ENCODE results near the gene JUNB. TPM values are rescaled to one million over a fixed set of nuclear protein-coding genes. Genes with fewer than 3 reads are reported as not detected.

JUNB gene
- total and polyA plus RNA-seq, 11 donors: 19.6 to 205 (median 52.9) TPM

DNA sequence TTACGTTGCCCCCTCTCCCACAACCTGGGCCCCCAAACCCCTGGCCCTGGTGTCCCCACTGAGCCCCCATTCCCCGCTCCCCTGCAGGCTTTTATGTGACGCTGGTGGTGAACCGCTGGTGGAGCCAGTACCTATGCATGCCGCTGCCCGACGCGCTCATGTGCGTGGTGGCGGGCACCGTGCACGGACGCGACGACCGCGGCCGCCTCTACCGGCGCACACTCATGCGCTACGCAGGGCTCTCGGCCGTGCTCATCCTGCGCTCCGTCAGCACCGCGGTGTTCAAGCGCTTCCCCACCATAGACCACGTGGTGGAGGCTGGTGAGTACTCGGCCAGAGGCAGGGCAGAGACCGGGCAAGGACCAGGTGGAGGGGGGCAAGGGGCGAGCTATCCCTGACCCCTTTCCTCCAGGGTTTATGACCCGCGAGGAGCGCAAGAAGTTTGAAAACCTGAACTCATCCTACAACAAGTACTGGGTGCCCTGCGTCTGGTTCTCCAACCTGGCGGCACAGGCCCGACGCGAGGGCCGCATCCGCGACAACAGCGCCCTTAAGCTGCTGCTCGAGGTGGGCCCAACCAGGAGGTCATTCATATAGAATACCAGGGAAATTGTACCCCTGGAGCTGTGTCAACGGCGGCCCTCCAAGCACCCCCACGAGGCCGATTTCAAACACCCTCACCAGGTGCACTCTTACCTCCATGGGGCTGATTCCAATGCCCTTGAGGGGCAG lies 36.7 kb upstream of the JUNB start:
- TF ChIP-seq POLR2A (IDR thresholded peaks at IDR 0.05): no peak
- TF ChIP-seq, protein P1, sequence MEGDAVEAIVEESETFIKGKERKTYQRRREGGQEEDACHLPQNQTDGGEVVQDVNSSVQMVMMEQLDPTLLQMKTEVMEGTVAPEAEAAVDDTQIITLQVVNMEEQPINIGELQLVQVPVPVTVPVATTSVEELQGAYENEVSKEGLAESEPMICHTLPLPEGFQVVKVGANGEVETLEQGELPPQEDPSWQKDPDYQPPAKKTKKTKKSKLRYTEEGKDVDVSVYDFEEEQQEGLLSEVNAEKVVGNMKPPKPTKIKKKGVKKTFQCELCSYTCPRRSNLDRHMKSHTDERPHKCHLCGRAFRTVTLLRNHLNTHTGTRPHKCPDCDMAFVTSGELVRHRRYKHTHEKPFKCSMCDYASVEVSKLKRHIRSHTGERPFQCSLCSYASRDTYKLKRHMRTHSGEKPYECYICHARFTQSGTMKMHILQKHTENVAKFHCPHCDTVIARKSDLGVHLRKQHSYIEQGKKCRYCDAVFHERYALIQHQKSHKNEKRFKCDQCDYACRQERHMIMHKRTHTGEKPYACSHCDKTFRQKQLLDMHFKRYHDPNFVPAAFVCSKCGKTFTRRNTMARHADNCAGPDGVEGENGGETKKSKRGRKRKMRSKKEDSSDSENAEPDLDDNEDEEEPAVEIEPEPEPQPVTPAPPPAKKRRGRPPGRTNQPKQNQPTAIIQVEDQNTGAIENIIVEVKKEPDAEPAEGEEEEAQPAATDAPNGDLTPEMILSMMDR (IDR thresholded peaks at IDR 0.05): no peak
- DNase-seq: no peak

DNA sequence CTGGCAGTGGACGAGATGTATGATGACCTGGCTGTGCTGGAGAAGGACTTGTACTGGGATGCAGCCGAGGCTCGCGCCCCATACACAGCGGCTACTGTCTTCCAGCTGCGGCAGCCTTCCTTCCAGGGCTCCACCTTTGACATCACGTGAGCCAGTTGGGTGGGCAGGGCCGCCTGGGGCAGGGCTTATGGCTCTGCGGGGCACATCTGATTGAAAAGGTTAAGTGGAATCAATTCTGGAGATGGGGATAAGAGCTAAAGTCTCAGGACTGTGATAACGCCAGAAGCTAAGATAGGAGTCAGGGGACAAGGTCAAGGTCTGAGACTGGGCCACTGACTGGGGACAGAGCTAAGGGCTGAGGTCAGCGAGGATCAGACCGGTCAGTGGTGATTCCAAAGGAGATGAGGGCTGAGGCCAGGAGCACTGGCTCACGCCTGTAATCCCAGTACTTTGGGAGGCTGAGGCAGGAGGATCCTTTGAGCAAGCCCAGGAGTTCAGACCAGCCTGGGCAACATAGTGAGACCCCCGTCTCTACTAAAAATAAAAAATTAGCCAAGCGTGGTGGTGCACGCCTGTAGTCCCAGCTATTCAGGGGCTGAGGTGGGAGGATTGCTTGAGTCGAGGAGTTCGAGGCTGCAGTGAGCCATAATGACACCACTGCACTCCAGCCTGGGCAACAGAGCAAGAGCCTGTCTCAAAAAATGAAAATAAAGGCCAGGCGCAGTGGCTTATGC lies 35.0 kb upstream of the JUNB start:
- DNase-seq (no peak), ATAC-seq (no peak)
- no peaks in the 10 kb centered on the region for H3K36me3 ChIP-seq
- intact Hi-C loops (cut with DNase I): loop anchor here in 2 of 10 donors (5.0 kb wide), 2 partner anchors 39 to 91 kb away; no protein-coding TSS in a partner anchor
- 84 to 88% (median 86%) methylated on average over 17 to 19 of the region's 19 CpGs for WGBS, 4 donors
- TF ChIP-seq POLR2A (IDR thresholded peaks at IDR 0.05): no peak
- TF ChIP-seq, protein P1 (IDR thresholded peaks at IDR 0.05): no peak
- no peak overlapping the region for H3K4me3 ChIP-seq
- H3K4me1 ChIP-seq: peaks cover 0 to 16% (median 9%) of the 10 kb centered on the region in 12 donors
- no peaks in the 10 kb centered on the region for H3K9me3 ChIP-seq
- no peak overlapping the region for H3K27ac ChIP-seq
- H3K27me3 ChIP-seq: peaks cover 0 to 4% (median 0%) of the 10 kb centered on the region in 9 donors

More for the DNA sequence above, 36.7 kb upstream of the JUNB start:
- H3K27me3 ChIP-seq: peaks cover 0 to 13% (median under 1%) of the 10 kb centered on the region in 9 donors
- no peak overlapping the region for H3K4me3 ChIP-seq
- no peak for ATAC-seq
- H3K27ac ChIP-seq: no peak overlapping the region
- peaks cover 0 to 12% (median 9%) of the 10 kb centered on the region in 12 donors for H3K4me1 ChIP-seq
- WGBS, 4 donors: 68 to 77% (median 73%) methylated on average over 47 to 50 of the region's 50 CpGs
- no peaks in the 10 kb centered on the region for H3K9me3 ChIP-seq
- H3K36me3 ChIP-seq: no peaks in the 10 kb centered on the region
- intact Hi-C loops (cut with DNase I): loop anchor here in 2 of 10 donors (5.0 kb wide), 2 partner anchors 37 to 93 kb away; no protein-coding TSS in a partner anchor

DNA sequence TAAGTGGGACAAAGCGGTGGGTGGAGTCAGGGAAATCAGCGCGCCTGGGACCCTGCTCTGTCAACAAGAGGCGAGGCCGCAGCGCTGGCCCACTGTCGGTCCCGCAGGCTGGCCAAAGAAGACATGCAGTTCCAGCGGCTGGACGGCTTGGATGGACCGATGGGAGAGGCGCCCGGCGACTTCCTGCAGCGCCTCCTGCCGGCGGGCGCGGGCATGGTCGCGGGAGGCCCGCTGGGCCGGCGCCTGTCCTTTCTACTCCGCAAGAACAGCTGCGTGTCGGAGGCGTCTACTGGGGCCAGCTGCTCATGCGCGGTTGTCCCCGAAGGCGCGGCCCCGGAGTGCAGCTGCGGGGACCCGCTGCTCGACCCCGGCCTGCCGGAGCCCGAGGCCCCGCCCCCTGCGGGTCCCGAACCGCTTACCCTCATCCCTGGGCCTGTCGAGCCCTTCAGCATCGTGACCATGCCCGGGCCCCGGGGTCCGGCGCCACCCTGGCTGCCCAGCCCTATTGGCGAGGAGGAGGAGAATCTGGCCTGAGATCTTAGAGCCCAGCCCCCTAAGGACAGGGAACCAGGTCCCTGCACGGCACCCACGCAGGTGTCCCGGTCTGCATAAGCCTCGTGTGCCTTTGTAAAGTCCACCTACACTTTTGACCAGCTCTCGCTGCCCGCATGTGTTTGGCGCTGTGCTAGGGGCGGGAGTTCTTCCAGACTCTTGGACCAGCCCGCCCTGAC lies 33.6 kb upstream of the JUNB start:
- WGBS, 4 donors: 6 to 13% (median 10%) methylated on average over 25 to 60 of the region's 60 CpGs

More for the DNA sequence above, 33.6 kb upstream of the JUNB start:
- H3K9me3 ChIP-seq: no peaks in the 10 kb centered on the region
- DNase-seq: peak; percentile 66 to 85 (median 76)
- peak overlapping the region in 9 of 12 donors; percentile 16 to 53 (median 40) for H3K4me3 ChIP-seq
- intact Hi-C loops (cut with DNase I): loop anchor here in 3 of 10 donors (2.0 to 5.0 kb wide), 3 partner anchors 40 to 90 kb away; no protein-coding TSS in a partner anchor
- H3K27ac ChIP-seq: peak overlapping the region in 9 of 12 donors; percentile 3 to 72 (median 48)
- peak; percentile 33 to 83 (median 76) for ATAC-seq
- TF ChIP-seq POLR2A (IDR thresholded peaks at IDR 0.05): no peak
- TF ChIP-seq, protein P1 (IDR thresholded peaks at IDR 0.05): peak; percentile 78 to 98 (median 92)
- H3K36me3 ChIP-seq: peaks cover 0 to 9% (median 0%) of the 10 kb centered on the region in 9 donors
- peaks cover 0 to 24% (median 15%) of the 10 kb centered on the region in 12 donors for H3K4me1 ChIP-seq
- peaks cover 0 to 4% (median 0%) of the 10 kb centered on the region in 9 donors for H3K27me3 ChIP-seq

Data from heart left ventricle (tissue), 16 donors.